Gastrocnemius medialis (tissue), 4 donors: ENCODE results near the gene RAP2A. TPM values are rescaled to one million over a fixed set of nuclear protein-coding genes. Genes with fewer than 3 reads are reported as not detected.

ENCODE experiments used
- ATAC-seq, 2 donors: fragments of 150-250 bp; one replicate each; pipeline ENCODE4 v1.9.1; 2016
- DNase-seq, 2 donors: peaks; one replicate each; pipeline ENCODE4 v3.0.0-alpha.2; 2019
- H3K27ac ChIP-seq, 4 donors: fragments of 200-600 bp; sonication (generic); 1 replicate in 1 of 4; 2 replicates in 3 of 4; pipeline ENCODE4 v1.5.1; 2016 to 2018; ENCODE audit warnings: mild to moderate bottlenecking in 2 of 4, moderate library complexity in 1 of 4
- H3K27me3 ChIP-seq, 3 donors: fragments of 200-600 bp; sonication (generic) in 2 of 3; 1 replicate in 1 of 3; 2 replicates in 2 of 3; pipeline versions ENCODE4 v1.5.1 to v1.6.0; 2016 to 2019; ENCODE audit warnings: mild to moderate bottlenecking in 1 of 3, moderate library complexity in 1 of 3
- H3K36me3 ChIP-seq, 2 donors: fragments of 200-600 bp; sonication (generic) in 1 of 2; one replicate each; pipeline ENCODE4 v1.5.1; 2017 to 2018
- H3K4me1 ChIP-seq, 2 donors: fragments of 200-600 bp; sonication (generic) in 1 of 2; one replicate each; pipeline ENCODE4 v1.5.1; 2016 to 2017; ENCODE audit warnings: mild to moderate bottlenecking in 2 of 2
- H3K4me3 ChIP-seq, 4 donors: fragments of 200-600 bp; sonication (generic) in 3 of 4; 1 replicate in 1 of 4; 2 replicates in 3 of 4; pipeline ENCODE4 v1.5.1; 2016 to 2019; ENCODE audit warnings: mild to moderate bottlenecking in 2 of 4
- H3K9me3 ChIP-seq, 3 donors: fragments of 200-600 bp; sonication (generic) in 2 of 3; 1 replicate in 1 of 3; 2 replicates in 2 of 3; pipeline ENCODE4 v1.5.1; 2016 to 2019
- CTCF ChIP-seq, 5 experiments: fragments of 450-650 bp in 3 of 5; fragments of 200-600 bp in 2 of 5; sonication (generic) in 2 of 5; IDR thresholded peaks in 4 of 5; conservative IDR thresholded peaks in 1 of 5; 1 replicate in 4 of 5; 2 replicates in 1 of 5; pipeline ENCODE4 v1.5.1; 2016 to 2019; ENCODE audit warnings: antibody characterized with exemption in 5 of 5, mild to moderate bottlenecking in 3 of 5, moderate library complexity in 3 of 5
- POLR2A ChIP-seq, 2 donors: fragments of 450-650 bp; IDR thresholded peaks; one replicate each; pipeline ENCODE4 v1.6.1; 2017; ENCODE audit warnings: antibody characterized with exemption in 2 of 2, mild to moderate bottlenecking in 2 of 2, moderate library complexity in 2 of 2
- in situ Hi-C, 4 donors: fragments of 200-750 bp; cut with MboI; loops; one replicate each; pipeline versions ENCODE4 v1.15.0 to v1.8.0; 2017; ENCODE audit warnings: low sequenced_read_pairs in 4 of 4
- intact Hi-C: fragments of 100-400 bp; cut with DNase I; formaldehyde crosslinking; loops from one replicate; pipeline ENCODE4 v1.15.1; 2023; ENCODE audit warnings: low total_unique reads
- total RNA-seq, 4 donors: library from RNA; depleted of rRNA; stranded (reverse); fragments of >200 nt; gene quantifications; one replicate each; pipeline versions ENCODE4 v1.1.0 to v1.2.3, GENCODE V29; 2016

Gene RAP2A
- total RNA-seq, 4 donors from 2014 or later: 10.0 to 18.3 (median 15.5) TPM

DNA sequence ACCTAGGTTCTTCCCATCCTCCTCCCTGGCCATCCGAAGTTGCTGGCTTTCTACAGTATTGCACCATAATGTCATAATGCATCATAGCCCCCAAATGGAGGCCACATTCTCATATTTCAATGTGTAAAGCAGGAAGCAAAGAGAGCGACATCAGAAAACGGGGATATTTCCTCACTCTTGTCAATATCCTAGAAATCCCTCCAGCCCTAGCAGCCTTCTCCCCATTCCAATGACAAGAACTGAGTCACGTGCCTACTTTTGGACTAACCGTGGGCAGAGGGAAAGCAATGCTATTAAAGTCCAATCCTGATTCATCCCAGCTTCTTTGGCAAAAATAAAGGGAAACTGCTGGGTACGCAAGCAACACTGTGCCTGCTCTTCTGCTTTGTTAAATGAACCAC lies 4.3 kb upstream of the RAP2A start:
- in situ Hi-C loops: loop anchor here in 1 of 4 donors (10.0 kb wide), 1 partner anchor 55 kb away; no protein-coding TSS in a partner anchor

DNA sequence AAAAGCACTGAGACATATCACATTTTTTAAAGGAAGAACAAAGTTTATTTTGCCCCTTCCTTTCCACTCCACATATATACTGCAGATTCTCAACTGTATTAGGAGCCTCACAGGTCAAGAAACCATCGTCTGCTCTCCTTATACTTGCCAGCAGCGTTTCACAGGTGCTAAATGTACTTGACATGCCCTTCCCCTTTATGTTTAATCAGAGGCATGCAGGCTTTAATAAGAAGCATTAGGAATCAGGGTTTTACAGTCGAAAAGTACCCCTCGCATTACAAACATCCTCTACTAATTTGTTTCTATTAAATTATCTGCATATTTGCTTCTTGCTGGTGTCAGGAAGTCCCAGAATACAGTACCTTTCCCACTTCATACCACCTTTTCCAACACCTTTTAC lies 3.7 kb upstream of the RAP2A start:
- Histone ChIP-seq H3K4me3 (peak overlapping the region in 1 of 4 donors; percentile 30), H3K27ac (peak overlapping the region; percentile 50 to 92 (median 68)), H3K36me3 (no peaks in the 10 kb centered on the region), H3K27me3 (no peaks in the 10 kb centered on the region), H3K4me1 (peaks cover 17 to 23% of the 10 kb centered on the region in 2 donors), H3K9me3 (no peaks in the 10 kb centered on the region)
- in situ Hi-C loops (no loop called here), intact Hi-C loops (loop anchor here (5.0 to 10.0 kb wide), 4 partner anchors 175 to 1753 kb away; partner anchors contain the start of genes DNAJC3 and UGGT2)
- ATAC-seq (no peak), DNase-seq (no peak)
- TF ChIP-seq POLR2A (IDR thresholded peaks at IDR 0.05) (no peak), CTCF (IDR thresholded peaks at IDR 0.05 in 4 of 5, conservative IDR thresholded peaks at IDR 0.05 in 1 of 5) (no peak)

More for the DNA sequence above, 4.3 kb upstream of the RAP2A start:
- ATAC-seq (no peak), DNase-seq (no peak)
- Histone ChIP-seq H3K4me3 (peak overlapping the region; percentile 16 to 39 (median 25)), H3K27me3 (no peaks in the 10 kb centered on the region), H3K36me3 (no peaks in the 10 kb centered on the region), H3K9me3 (no peaks in the 10 kb centered on the region), H3K27ac (peak overlapping the region; percentile 50 to 92 (median 68)), H3K4me1 (peaks cover 12 to 21% of the 10 kb centered on the region in 2 donors)
- no peak for TF ChIP-seq CTCF (IDR thresholded peaks at IDR 0.05 in 4 of 5, conservative IDR thresholded peaks at IDR 0.05 in 1 of 5)
- TF ChIP-seq POLR2A (IDR thresholded peaks at IDR 0.05): no peak
- intact Hi-C loops: loop anchor here (5.0 to 10.0 kb wide), 4 partner anchors 175 to 1752 kb away; partner anchors contain the start of genes DNAJC3 and UGGT2

GRCh38 chr13:97431171-97431764 lies 2.7 kb upstream of the RAP2A start:
- H3K27me3 ChIP-seq: no peaks in the 10 kb centered on the region
- H3K9me3 ChIP-seq: no peaks in the 10 kb centered on the region
- in situ Hi-C loops (no loop called here), intact Hi-C loops (loop anchor here (5.0 to 10.0 kb wide), 4 partner anchors 176 to 1754 kb away; partner anchors contain the start of genes DNAJC3 and UGGT2)
- no peaks in the 10 kb centered on the region for H3K36me3 ChIP-seq
- TF ChIP-seq POLR2A (IDR thresholded peaks at IDR 0.05): no peak
- TF ChIP-seq CTCF (IDR thresholded peaks at IDR 0.05 in 4 of 5, conservative IDR thresholded peaks at IDR 0.05 in 1 of 5): no peak
- no peak for DNase-seq
- peaks cover 27 to 33% of the 10 kb centered on the region in 2 donors for H3K4me1 ChIP-seq
- H3K4me3 ChIP-seq: no peak overlapping the region
- peak overlapping the region in 2 of 4 donors; percentile 92 to 100 for H3K27ac ChIP-seq
- ATAC-seq: no peak

DNA sequence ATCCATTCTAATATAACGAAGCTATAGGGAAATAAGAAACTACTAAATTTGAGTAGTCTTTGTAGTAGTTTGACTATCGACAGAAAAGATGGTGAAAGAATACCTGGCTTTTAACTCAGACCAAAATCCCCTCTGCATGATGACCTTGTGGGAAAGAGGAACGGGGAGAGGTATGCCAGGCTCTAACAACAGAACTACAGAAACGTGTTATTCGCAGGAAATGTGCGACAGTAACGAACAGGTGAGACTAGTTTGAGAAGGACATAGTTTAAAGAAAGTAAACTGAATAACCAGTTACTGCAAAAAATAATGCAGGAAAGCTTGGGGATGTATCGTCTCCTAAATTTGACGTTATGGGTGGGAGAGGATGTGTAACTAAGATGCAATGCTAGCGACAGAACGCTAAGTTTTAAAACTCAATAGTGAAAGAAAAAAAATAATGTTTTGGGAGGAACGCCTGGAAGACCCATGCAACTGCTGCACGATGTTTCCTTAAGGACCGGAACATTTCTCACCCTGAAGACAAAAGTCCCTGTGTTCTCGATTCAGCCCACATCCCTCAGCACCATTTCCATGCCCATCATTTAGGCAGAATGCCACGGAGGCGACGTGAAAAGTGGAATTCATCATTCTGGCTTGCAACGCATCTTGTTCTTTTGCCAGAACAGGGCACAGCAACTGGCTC lies 1.6 kb upstream of the RAP2A start:
- DNase-seq: no peak
- in situ Hi-C loops (no loop called here), intact Hi-C loops (loop anchor here (1.0 to 10.0 kb wide), 7 partner anchors 66 to 1755 kb away; partner anchors contain the start of genes DNAJC3 and UGGT2)
- Histone ChIP-seq H3K9me3 (no peaks in the 10 kb centered on the region), H3K4me1 (peaks cover 35 to 44% of the 10 kb centered on the region in 2 donors), H3K27ac (peak overlapping the region; percentile 92 to 100 (median 100)), H3K4me3 (peak overlapping the region; percentile 73 to 99 (median 96)), H3K27me3 (no peaks in the 10 kb centered on the region), H3K36me3 (no peaks in the 10 kb centered on the region)
- TF ChIP-seq POLR2A (IDR thresholded peaks at IDR 0.05) (peak in 1 of 2 donors; percentile 32), CTCF (IDR thresholded peaks at IDR 0.05 in 4 of 5, conservative IDR thresholded peaks at IDR 0.05 in 1 of 5) (no peak)
- peak in 1 of 2 donors; percentile 1 for ATAC-seq
